CD14-positive monocyte (primary cell): ENCODE data around the gene CCDC138. TPM values are rescaled to one million over a fixed set of nuclear protein-coding genes. Genes with fewer than 3 reads are reported as not detected.
A peak's percentile ranks its signal among the peaks of the same experiment; 100 is the strongest.

ENCODE experiments used
- DNase-seq, 3 donors: peaks; one replicate each; pipeline ENCODE4 v3.0.0-alpha.2; 2011 to 2022
- H2AFZ ChIP-seq: 2 replicates; pipeline ENCODE4 v1.6.0; 2012; ENCODE audit warnings: mild to moderate bottlenecking, low read depth, low read length, inconsistent platforms; ENCODE audit not compliant: insufficient read depth, poor library complexity, severe bottlenecking
- H3K27ac ChIP-seq, 2 donors: 1 replicate in 1 of 2; 2 replicates in 1 of 2; pipeline ENCODE4 v1.5.1; 2012 to 2013; ENCODE audit warnings: low read length in 2 of 2, control low read depth in 1 of 2, inconsistent platforms in 1 of 2, low read depth in 1 of 2, mild to moderate bottlenecking in 1 of 2
- H3K27me3 ChIP-seq, 2 donors: one replicate each; pipeline versions ENCODE4 v1.6.0 to v1.6.1; 2011 to 2013; ENCODE audit warnings: low read length in 2 of 2; ENCODE audit not compliant: control insufficient read depth in 2 of 2, insufficient read depth in 2 of 2
- H3K36me3 ChIP-seq, 2 donors: replicated peaks in 1 of 2; 1 replicate in 1 of 2; 2 replicates in 1 of 2; pipeline versions ENCODE4 v1.5.1 to v1.6.1; 2012 to 2013; ENCODE audit warnings: low read length in 2 of 2, control low read depth in 1 of 2, inconsistent platforms in 1 of 2, mild to moderate bottlenecking in 1 of 2; ENCODE audit not compliant: insufficient read depth in 2 of 2, control insufficient read depth in 1 of 2
- H3K4me1 ChIP-seq, 2 donors: 1 replicate in 1 of 2; 2 replicates in 1 of 2; pipeline versions ENCODE4 v1.5.1 to v1.6.1; 2012 to 2013; ENCODE audit warnings: low read length in 2 of 2, control low read depth in 1 of 2, inconsistent platforms in 1 of 2, mild to moderate bottlenecking in 1 of 2, moderate library complexity in 1 of 2; ENCODE audit not compliant: insufficient read depth in 2 of 2, control insufficient read depth in 1 of 2
- H3K4me2 ChIP-seq: replicated peaks from 2 replicates; pipeline ENCODE3; 2012; ENCODE audit warnings: low read length, moderate library complexity, mild to moderate bottlenecking; ENCODE audit not compliant: poor library complexity, severe bottlenecking; ENCODE audit errors: extremely low read depth
- H3K4me3 ChIP-seq, 3 experiments: fragments of 200-600 bp in 1 of 3; sonication (generic) in 1 of 3; replicated peaks in 1 of 3; 1 replicate in 2 of 3; 2 replicates in 1 of 3; pipeline ENCODE4 v1.5.1; 2011 to 2013; ENCODE audit warnings: low read length in 3 of 3, mild to moderate bottlenecking in 3 of 3, control low read depth in 2 of 3, low read depth in 2 of 3, inconsistent platforms in 1 of 3, moderate library complexity in 1 of 3
- H3K79me2 ChIP-seq: 2 replicates; pipeline ENCODE4 v1.6.0; 2012; ENCODE audit warnings: mild to moderate bottlenecking, control low read depth, inconsistent platforms, low read length, moderate library complexity; ENCODE audit not compliant: insufficient read depth
- H3K9ac ChIP-seq: 2 replicates; pipeline ENCODE4 v1.6.0; 2017; ENCODE audit warnings: low read length, mild to moderate bottlenecking; ENCODE audit not compliant: insufficient read depth, poor library complexity, severe bottlenecking
- H3K9me3 ChIP-seq, 2 donors: replicated peaks in 1 of 2; 1 replicate in 1 of 2; 2 replicates in 1 of 2; pipeline versions ENCODE4 v1.5.1 to v1.6.1; 2012 to 2013; ENCODE audit warnings: low read length in 2 of 2, control low read depth in 1 of 2; ENCODE audit not compliant: control insufficient read depth in 1 of 2, insufficient read depth in 1 of 2
- H4K20me1 ChIP-seq: 2 replicates; pipeline ENCODE4 v1.6.0; 2012; ENCODE audit warnings: mild to moderate bottlenecking, low read length, control low read depth, moderate library complexity; ENCODE audit not compliant: insufficient read depth
- H3K27ac Mint-ChIP-seq, 7 donors: one replicate each; pipeline ENCODE4 v1.8.0; 2020; ENCODE audit warnings: mild to moderate bottlenecking in 7 of 7, mixed read lengths in 7 of 7, moderate library complexity in 6 of 7, inconsistent platforms in 2 of 7
- H3K27me3 Mint-ChIP-seq, 3 donors: one replicate each; pipeline ENCODE4 v1.8.0; 2021 to 2022; ENCODE audit warnings: low read depth in 3 of 3, mild to moderate bottlenecking in 3 of 3, mixed read lengths in 3 of 3, moderate library complexity in 3 of 3, inconsistent platforms in 1 of 3
- H3K36me3 Mint-ChIP-seq, 2 donors: one replicate each; pipeline ENCODE4 v1.8.0; 2020; ENCODE audit warnings: mixed read lengths in 2 of 2, inconsistent platforms in 1 of 2, mild to moderate bottlenecking in 1 of 2
- H3K4me1 Mint-ChIP-seq: one replicate; pipeline ENCODE4 v1.8.0; 2020; ENCODE audit warnings: mild to moderate bottlenecking, mixed read lengths
- H3K4me3 Mint-ChIP-seq, 2 donors: one replicate each; pipeline ENCODE4 v1.8.0; 2020; ENCODE audit warnings: mild to moderate bottlenecking in 2 of 2, mixed read lengths in 2 of 2, moderate library complexity in 1 of 2
- H3K9me3 Mint-ChIP-seq, 7 donors: one replicate each; pipeline ENCODE4 v1.8.0; 2020 to 2022; ENCODE audit warnings: mixed read lengths in 7 of 7, mild to moderate bottlenecking in 6 of 7, moderate library complexity in 6 of 7, inconsistent platforms in 2 of 7
- WGBS: methylation state at CpG from one replicate; pipeline ENCODE4 v1.1.5; 2013; ENCODE audit warnings: missing lambda C conversion rate; ENCODE audit not compliant: insufficient coverage; 5-methylcytosine and 5-hydroxymethylcytosine counted together
- intact Hi-C, 2 donors: fragments of 100-400 bp; cut with micrococcal nuclease; formaldehyde crosslinking; loops; one replicate each; pipeline versions ENCODE4 v1.15.0 to v1.15.1; 2023
- polyA plus RNA-seq, 3 donors: library from polyadenylated mRNA; depleted of rRNA in 1 of 3; unstranded in 2 of 3; stranded (reverse) in 1 of 3; fragments of 300-500 nt in 2 of 3; fragments of >200 nt in 1 of 3; fragmentation: Illumina TruSeq in 2 of 3; gene quantifications; 1 replicate in 2 of 3; 2 replicates in 1 of 3; pipeline ENCODE4 v1.2.3, GENCODE V29; 2012 to 2021
- TF ChIP-seq, protein P1 (sequence below): fragments of 200-600 bp; IDR thresholded peaks from one replicate; pipeline ENCODE4 v1.8.0; 2022; ENCODE audit warnings: antibody characterized with exemption, mild to moderate bottlenecking

CCDC138 gene
- polyA plus RNA-seq, 3 donors: 0.54 to 0.72 (median 0.67) TPM

DNA sequence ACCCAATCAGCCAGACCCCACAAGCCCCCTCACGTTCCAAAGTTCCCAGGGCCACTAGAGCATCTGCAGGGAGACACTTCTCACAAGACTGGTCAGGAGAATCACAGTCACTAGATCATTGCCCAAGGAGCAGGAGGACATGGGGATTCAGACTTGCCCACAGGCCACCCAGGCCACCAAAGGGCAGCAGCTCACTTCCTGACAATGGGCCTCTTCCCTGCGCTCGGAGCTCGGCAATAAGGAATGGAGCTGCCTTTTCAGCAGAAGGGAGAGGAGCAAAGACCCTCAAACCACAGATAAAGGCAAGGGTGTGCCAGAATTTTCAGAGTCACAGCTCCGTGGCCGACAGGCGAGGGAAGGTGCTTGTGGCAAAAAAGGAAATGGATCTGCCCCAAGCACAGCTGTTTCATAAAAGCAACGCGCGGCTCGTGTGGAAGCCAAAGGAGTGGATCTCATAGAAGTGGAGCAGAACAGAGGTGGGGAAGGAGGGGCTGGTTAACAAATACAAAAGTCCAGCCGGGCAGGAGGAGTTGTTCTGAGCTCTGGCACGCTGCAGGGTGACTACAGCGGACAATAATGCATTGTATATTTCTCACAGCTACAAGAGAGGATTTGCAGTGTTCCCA, 130.3 kb downstream of the CCDC138 start:
- Histone ChIP-seq H3K9ac (no peak overlapping the region), H3K4me3 (no peak overlapping the region), H2AFZ (no peak overlapping the region), H3K27ac (no peak overlapping the region), H3K36me3 (no peaks in the 10 kb centered on the region), H4K20me1 (no peaks in the 10 kb centered on the region), H3K4me2 (no peak overlapping the region), H3K9me3 (no peaks in the 10 kb centered on the region), H3K4me1 (no peaks in the 10 kb centered on the region), H3K79me2 (no peaks in the 10 kb centered on the region), H3K27me3 (no peaks in the 10 kb centered on the region)
- intact Hi-C loops: no loop called here
- no peak for DNase-seq
- no peak overlapping the region for H3K4me3 Mint-ChIP-seq
- H3K27me3 Mint-ChIP-seq: peaks cover 0 to 8% (median 3%) of the 10 kb centered on the region in 3 donors
- no peaks in the 10 kb centered on the region for H3K36me3 Mint-ChIP-seq
- H3K27ac Mint-ChIP-seq: peak overlapping the region in 1 of 7 donors; percentile 33
- TF ChIP-seq, protein P1, sequence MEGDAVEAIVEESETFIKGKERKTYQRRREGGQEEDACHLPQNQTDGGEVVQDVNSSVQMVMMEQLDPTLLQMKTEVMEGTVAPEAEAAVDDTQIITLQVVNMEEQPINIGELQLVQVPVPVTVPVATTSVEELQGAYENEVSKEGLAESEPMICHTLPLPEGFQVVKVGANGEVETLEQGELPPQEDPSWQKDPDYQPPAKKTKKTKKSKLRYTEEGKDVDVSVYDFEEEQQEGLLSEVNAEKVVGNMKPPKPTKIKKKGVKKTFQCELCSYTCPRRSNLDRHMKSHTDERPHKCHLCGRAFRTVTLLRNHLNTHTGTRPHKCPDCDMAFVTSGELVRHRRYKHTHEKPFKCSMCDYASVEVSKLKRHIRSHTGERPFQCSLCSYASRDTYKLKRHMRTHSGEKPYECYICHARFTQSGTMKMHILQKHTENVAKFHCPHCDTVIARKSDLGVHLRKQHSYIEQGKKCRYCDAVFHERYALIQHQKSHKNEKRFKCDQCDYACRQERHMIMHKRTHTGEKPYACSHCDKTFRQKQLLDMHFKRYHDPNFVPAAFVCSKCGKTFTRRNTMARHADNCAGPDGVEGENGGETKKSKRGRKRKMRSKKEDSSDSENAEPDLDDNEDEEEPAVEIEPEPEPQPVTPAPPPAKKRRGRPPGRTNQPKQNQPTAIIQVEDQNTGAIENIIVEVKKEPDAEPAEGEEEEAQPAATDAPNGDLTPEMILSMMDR: no peak
- H3K9me3 Mint-ChIP-seq: peaks cover 0 to 2% (median 0%) of the 10 kb centered on the region in 7 donors
- WGBS: 32% methylated on average over 11 of the region's 14 CpGs
- H3K4me1 Mint-ChIP-seq: peaks cover 1% of the 10 kb centered on the region

DNA sequence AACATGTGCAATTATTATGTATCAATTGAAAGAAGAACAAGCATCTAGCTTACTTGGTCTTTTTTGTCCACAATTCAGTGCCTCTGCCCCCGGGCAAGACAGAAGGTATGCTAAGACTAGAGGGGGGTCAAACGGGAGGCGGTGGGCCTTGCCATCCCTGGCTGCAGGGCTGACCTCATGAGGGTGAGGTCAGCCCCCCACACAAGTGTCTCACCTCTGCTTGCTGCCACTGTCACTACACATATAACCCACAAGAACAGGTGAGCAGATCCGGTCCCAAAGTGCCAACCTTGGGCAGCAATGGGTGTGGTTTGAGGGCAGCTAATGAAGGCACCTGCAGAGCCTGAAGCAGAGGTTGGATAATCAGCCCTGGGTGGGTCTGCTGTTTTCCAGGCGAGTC, 131.0 kb downstream of the CCDC138 start:
- Histone ChIP-seq H3K27ac (no peak overlapping the region), H3K4me2 (no peak overlapping the region), H4K20me1 (no peaks in the 10 kb centered on the region), H3K9me3 (no peaks in the 10 kb centered on the region), H2AFZ (no peak overlapping the region), H3K27me3 (no peaks in the 10 kb centered on the region), H3K36me3 (no peaks in the 10 kb centered on the region), H3K4me1 (no peaks in the 10 kb centered on the region), H3K4me3 (no peak overlapping the region), H3K9ac (no peak overlapping the region), H3K79me2 (no peaks in the 10 kb centered on the region)
- TF ChIP-seq, protein P1: no peak
- intact Hi-C loops: no loop called here
- peaks cover 1% of the 10 kb centered on the region for H3K4me1 Mint-ChIP-seq
- H3K4me3 Mint-ChIP-seq: no peak overlapping the region
- DNase-seq: no peak
- H3K27ac Mint-ChIP-seq: no peak overlapping the region
- no peaks in the 10 kb centered on the region for H3K36me3 Mint-ChIP-seq
- H3K9me3 Mint-ChIP-seq: peaks cover 0 to 2% (median 0%) of the 10 kb centered on the region in 7 donors
- peaks cover 0 to 8% (median 3%) of the 10 kb centered on the region in 3 donors for H3K27me3 Mint-ChIP-seq
- WGBS: 80% methylated on average over 1 of the region's 5 CpGs
